HG02852 (cell line): Measurements from ENCODE around the gene GMPR2.
A peak's percentile ranks its signal among the peaks of the same experiment; 100 is the strongest.
"Not testable (repeated sequence)": the region's sequence is repeated elsewhere in the genome, so short reads cannot be mapped to it uniquely, and the experiment has no call there.

Experiments
- ATAC-seq: cut with Tn5 transposase; IDR thresholded peaks from one replicate; pipeline ENCODE4 v1.9.1; 2021; ENCODE audit warnings: mild to moderate bottlenecking, moderate library complexity; ENCODE audit not compliant: unreplicated experiment

GMPR2 gene

GRCh38 chr14:24198814-24199524 lies 33.8 kb upstream of the GMPR2 start:
- no peak for ATAC-seq

DNA sequence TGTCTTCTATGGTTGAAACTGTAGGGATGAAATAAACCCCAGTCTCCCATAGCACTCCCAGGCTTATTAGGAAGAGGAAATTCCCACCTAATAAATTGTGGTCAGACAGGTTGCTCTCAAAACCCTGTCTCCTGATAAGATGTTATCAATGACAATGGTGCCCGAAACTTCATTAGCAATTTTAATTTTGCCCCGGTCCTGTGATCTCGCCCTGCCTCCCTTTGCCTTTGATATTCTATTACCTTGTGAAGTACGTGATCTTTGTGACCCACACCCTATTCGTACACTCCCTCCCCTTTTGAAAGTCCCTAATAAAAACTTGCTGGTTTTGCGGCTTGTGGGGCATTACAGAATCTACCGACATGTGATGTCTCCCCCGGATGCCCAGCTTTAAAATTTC lies 30.2 kb upstream of the GMPR2 start:
- ATAC-seq = not testable (repeated sequence)

GRCh38 chr14:24203249-24203886 lies 29.4 kb upstream of the GMPR2 start:
- ATAC-seq = not testable (repeated sequence)

- ATAC-seq = no peak
Measured at GRCh38 chr14:24204163-24205146, 28.3 kb upstream of the GMPR2 start.

- ATAC-seq = no peak
Measured at GRCh38 chr14:24206260-24207103, 26.2 kb upstream of the GMPR2 start.

DNA sequence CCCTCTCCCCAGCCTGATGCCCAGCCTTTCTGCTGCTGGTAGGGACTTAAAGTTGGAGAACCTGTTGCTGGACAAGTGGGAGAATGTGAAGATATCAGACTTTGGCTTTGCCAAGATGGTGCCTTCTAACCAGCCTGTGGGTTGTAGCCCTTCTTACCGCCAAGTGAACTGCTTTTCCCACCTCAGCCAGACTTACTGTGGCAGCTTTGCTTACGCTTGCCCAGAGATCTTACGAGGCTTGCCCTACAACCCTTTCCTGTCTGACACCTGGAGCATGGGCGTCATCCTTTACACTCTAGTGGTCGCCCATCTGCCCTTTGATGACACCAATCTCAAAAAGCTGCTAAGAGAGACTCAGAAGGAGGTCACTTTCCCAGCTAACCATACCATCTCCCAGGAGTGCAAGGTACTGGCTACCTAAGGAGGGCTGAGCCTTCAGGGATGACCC lies 25.6 kb upstream of the GMPR2 start:
- ATAC-seq = no peak

GRCh38 chr14:24207625-24208024 lies 25.1 kb upstream of the GMPR2 start:
- no peak for ATAC-seq

DNA sequence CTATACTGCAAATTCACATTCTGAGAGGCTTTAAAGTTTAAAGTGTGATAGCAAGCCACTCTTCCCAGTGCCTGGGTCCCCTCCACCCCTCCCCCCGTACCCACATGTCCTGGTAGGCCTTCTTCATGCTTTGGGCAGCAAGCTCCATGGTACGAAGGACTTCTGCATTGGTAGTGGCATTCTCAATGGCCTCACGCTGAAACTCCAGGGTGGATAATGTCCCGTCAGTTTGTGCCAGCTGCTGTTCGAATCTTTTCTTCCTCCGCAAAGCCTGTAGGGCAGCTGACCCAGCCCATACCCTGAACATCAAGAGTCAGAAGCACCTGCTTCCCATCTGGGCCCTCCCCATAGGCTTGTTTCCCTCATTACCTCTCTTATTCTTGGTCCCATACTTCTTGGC lies 21.4 kb upstream of the GMPR2 start:
- no peak for ATAC-seq

GRCh38 chr14:24212924-24213865 lies 19.5 kb upstream of the GMPR2 start, which contains the start of gene CHMP4A:
CHMP4A (minus strand) TSS chr14:24213488; CDS start chr14:24213439, 49 bp downstream.
- ATAC-seq = peak; percentile 77

DNA sequence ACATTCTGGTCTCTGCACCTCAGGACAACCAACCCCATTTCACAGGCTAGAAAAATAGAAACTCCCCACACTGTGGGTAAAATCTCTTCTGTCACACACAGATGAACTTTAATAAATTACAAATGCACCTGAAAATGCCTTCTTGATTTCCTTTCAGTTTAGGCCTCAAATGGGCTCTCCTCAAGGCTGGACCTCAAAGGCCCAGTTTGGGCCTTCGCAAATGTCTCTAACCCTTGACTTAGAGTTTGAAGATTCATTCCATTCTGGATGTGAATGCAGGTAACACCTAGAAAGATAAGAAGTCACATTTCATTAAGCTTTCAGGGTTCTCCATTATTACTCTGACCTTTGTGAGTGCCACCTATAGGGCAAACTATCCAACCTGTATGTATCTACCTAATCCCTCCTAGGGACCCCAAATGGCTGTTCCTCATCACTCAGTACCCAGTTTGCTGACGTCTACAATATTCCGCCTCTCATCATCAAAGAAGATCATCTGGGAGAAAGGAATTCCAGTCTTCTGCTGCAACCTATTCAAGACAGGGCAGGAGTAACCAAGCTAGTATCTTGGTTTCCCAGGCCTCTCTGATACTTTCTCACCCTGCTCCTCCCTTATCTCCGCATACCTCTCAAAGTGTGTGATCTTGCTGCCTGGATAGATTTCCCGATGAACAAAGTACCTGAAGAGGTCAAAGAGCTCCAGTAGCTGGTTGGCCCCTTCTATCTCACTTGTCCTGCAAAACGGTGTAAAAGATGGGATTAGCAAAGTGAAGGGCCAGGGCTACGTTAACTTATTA lies 18.7 kb upstream of the GMPR2 start:
- ATAC-seq = no peak

GRCh38 chr14:24215495-24216344 lies 17.0 kb upstream of the GMPR2 start, which contains the start of gene MDP1:
MDP1 (minus strand) TSS chr14:24216066; CDS start chr14:24215955, 111 bp downstream.
- peak; percentile 57 for ATAC-seq

DNA sequence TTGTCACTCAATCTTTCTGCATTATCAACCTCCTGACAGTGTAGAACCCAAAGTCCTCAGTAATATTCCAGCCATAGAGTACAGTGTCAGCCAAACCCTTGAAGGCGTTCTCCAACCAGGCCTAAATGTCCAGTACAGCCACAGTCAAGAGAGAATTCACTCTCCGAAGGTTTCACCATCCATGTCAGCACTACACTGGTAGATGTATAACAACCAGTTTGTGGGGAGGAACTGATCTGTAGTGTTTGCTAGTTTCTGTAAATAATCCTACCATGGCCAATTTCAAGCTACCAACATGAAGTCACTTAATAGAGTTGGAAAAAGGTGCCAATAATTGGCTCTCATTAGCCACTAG lies 16.4 kb upstream of the GMPR2 start:
- ATAC-seq = no peak

DNA sequence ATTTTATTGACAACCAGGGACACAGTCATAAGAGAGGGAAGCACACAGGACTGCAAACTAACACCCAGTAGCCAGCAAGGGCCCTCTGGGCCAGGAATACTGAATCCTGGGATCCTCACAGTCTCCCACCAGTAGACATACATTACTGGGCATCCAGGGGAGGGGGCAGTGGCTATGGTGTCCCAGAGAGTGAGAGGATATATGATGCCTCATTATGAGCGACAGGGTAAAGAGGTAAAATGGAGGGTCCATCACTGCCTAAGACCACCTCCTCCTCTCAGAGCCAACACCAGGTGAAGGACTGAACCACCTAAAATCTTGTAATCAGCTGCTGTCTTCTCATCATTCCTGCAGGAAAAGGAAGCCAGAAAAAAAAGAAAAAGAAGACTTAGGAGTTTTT lies 15.9 kb upstream of the GMPR2 start:
- not testable (repeated sequence) for ATAC-seq

GRCh38 chr14:24219080-24219479 lies 13.6 kb upstream of the GMPR2 start:
- no peak for ATAC-seq

GRCh38 chr14:24219521-24219920 lies 13.2 kb upstream of the GMPR2 start:
- no peak for ATAC-seq

- not testable (repeated sequence) for ATAC-seq
Measured at GRCh38 chr14:24222987-24223386, 9.7 kb upstream of the GMPR2 start.

DNA sequence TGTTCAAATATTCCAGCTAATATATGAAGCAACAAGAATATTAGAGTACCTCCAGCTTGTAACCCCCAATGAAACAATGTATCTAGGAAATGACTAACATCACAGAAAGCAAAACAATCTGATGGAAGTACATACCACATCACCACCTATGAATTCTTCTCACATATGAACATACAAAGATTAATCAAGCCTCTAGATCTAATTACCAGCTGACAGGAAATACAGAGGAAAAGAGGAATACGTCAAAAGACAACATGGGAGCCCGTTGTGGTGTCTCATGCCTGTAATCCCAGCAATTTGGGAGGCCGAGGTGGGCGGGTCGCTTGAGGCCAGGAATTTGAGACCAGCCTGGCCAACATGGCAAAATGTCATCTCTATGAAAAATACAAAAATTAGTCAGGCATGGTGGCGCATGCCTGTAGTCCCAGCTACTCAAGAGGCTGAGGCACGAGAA lies 8.1 kb upstream of the GMPR2 start:
- no peak for ATAC-seq
